GM18873 (cell line): ENCODE data around the gene NAA25.
"Not testable (repeated sequence)": the region's sequence is repeated elsewhere in the genome, so short reads cannot be mapped to it uniquely, and the experiment has no call there.

Experiments used
- ATAC-seq: cut with Tn5 transposase; IDR thresholded peaks from one replicate; pipeline ENCODE4 v1.9.1; 2021; ENCODE audit warnings: mild to moderate bottlenecking, moderate library complexity, moderate number of reproducible peaks; ENCODE audit not compliant: unreplicated experiment, low FRiP score

Gene NAA25

GRCh38 chr12:112011685-112012084, 96.9 kb downstream of the NAA25 start:
- ATAC-seq, result no peak

GRCh38 chr12:112010415-112011344, 97.9 kb downstream of the NAA25 start:
- ATAC-seq, result no peak

GRCh38 chr12:112009596-112009995, 99.0 kb downstream of the NAA25 start:
- ATAC-seq, result not testable (repeated sequence)

- ATAC-seq, result no peak
Measured at GRCh38 chr12:112008918-112009317, 99.7 kb downstream of the NAA25 start.

- no peak for ATAC-seq
Measured at GRCh38 chr12:112007945-112008344, 100.6 kb downstream of the NAA25 start.

- ATAC-seq, result no peak
Measured at GRCh38 chr12:112005419-112006395, 102.9 kb downstream of the NAA25 start.

GRCh38 chr12:112004041-112004440, 104.5 kb downstream of the NAA25 start:
- no peak for ATAC-seq

GRCh38 chr12:112001576-112001975, 107.0 kb downstream of the NAA25 start:
- no peak for ATAC-seq

- no peak for ATAC-seq
Measured at GRCh38 chr12:112000820-112001219, 107.8 kb downstream of the NAA25 start.

GRCh38 chr12:111999129-111999528, 109.5 kb downstream of the NAA25 start:
- ATAC-seq, result not testable (repeated sequence)

GRCh38 chr12:111998015-111998414, 110.6 kb downstream of the NAA25 start:
- no peak for ATAC-seq

GRCh38 chr12:111997300-111997699, 111.3 kb downstream of the NAA25 start:
- ATAC-seq, result no peak

- ATAC-seq, result no peak
Measured at GRCh38 chr12:111995782-111996480, 112.7 kb downstream of the NAA25 start.

GRCh38 chr12:111994211-111995111, 114.1 kb downstream of the NAA25 start:
- ATAC-seq, result not testable (repeated sequence)

- no peak for ATAC-seq
Measured at GRCh38 chr12:111993292-111994150, 115.1 kb downstream of the NAA25 start.

- no peak for ATAC-seq
Measured at GRCh38 chr12:111992464-111992863, 116.1 kb downstream of the NAA25 start.

- no peak for ATAC-seq
Measured at GRCh38 chr12:111991946-111992345, 116.6 kb downstream of the NAA25 start.

GRCh38 chr12:111991535-111991934, 117.0 kb downstream of the NAA25 start:
- ATAC-seq, result no peak
